IMR-90 (cell line): ENCODE results near the gene EPS8. TPM values are rescaled to one million over a fixed set of nuclear protein-coding genes. Genes with fewer than 3 reads are reported as not detected.

ENCODE experiments used
- ATAC-seq: fragments of 200-7000 bp; cut with Tn5 transposase; 2 replicates; pipeline ENCODE4 v1.9.1; 2020; ENCODE audit warnings: low read depth, mild to moderate bottlenecking, moderate library complexity
- BruUV-seq: library from RNA; stranded (reverse); fragments of 400-500 nt; replicated peaks from 2 replicates; lab custom pipeline; 2021; lab: Mats Ljungman, UMichigan
- CTCF ChIA-PET: fragments of 300-600 bp; formaldehyde crosslinking; extraction: SDS; loops from one replicate; lab custom pipeline; 2021; ENCODE audit warnings: antibody characterized with exemption; lab: Yijun Ruan, JAX
- POLR2A ChIA-PET: fragments of 300-600 bp; sonication (Branson Sonifier 250); formaldehyde crosslinking; loops from one replicate; lab custom pipeline; 2022; ENCODE audit warnings: antibody characterized with exemption; ENCODE audit not compliant: unreplicated experiment; lab: Charles Lee
- DNase-seq: peaks from one replicate; pipeline ENCODE4 v3.0.0; 2013
- H2AFZ ChIP-seq: replicated peaks from 2 replicates; pipeline ENCODE3; 2013; ENCODE audit warnings: low read length, mild to moderate bottlenecking; ENCODE audit not compliant: poor library complexity
- H2AK5ac ChIP-seq: 2 replicates; pipeline ENCODE4 v1.6.1; 2013; ENCODE audit warnings: low read depth, low read length, inconsistent platforms
- H2AK9ac ChIP-seq: replicated peaks from 2 replicates; pipeline ENCODE3; 2013; ENCODE audit warnings: mild to moderate bottlenecking, low read depth, low read length, moderate library complexity; ENCODE audit not compliant: poor library complexity
- H2BK120ac ChIP-seq: 2 replicates; pipeline ENCODE4 v1.6.1; 2013; ENCODE audit warnings: low read depth, low read length, inconsistent platforms
- H2BK15ac ChIP-seq: 3 replicates; pipeline ENCODE4 v1.6.1; 2013; ENCODE audit warnings: low read depth, low read length, inconsistent platforms
- H2BK20ac ChIP-seq: 2 replicates; pipeline ENCODE4 v1.6.1; 2013; ENCODE audit warnings: low read depth, mild to moderate bottlenecking, inconsistent platforms, low read length, moderate library complexity
- H2BK5ac ChIP-seq: 2 replicates; pipeline ENCODE4 v1.6.1; 2013; ENCODE audit warnings: mild to moderate bottlenecking, low read depth, low read length, inconsistent platforms; ENCODE audit not compliant: poor library complexity, severe bottlenecking
- H3K14ac ChIP-seq: replicated peaks from 2 replicates; pipeline ENCODE4 v1.6.1; 2013; ENCODE audit warnings: low read depth, low read length, inconsistent platforms
- H3K18ac ChIP-seq: 2 replicates; pipeline ENCODE4 v1.6.1; 2013; ENCODE audit warnings: low read depth, low read length, control low read depth
- H3K23ac ChIP-seq: 2 replicates; pipeline ENCODE4 v1.6.1; 2013; ENCODE audit warnings: low read depth, low read length, inconsistent platforms
- H3K27ac ChIP-seq: 2 replicates; pipeline ENCODE4 v1.5.1; 2013; ENCODE audit warnings: mild to moderate bottlenecking, control low read depth, low read length; ENCODE audit not compliant: insufficient read depth
- H3K27me3 ChIP-seq: 2 replicates; pipeline ENCODE4 v1.6.1; 2013; ENCODE audit warnings: low read length; ENCODE audit not compliant: control insufficient read depth, insufficient read depth
- H3K36me3 ChIP-seq: 2 replicates; pipeline ENCODE4 v1.6.1; 2013; ENCODE audit warnings: low read length, mixed read lengths; ENCODE audit not compliant: control insufficient read depth, insufficient read depth
- H3K4ac ChIP-seq: 2 replicates; pipeline ENCODE4 v1.6.1; 2013; ENCODE audit warnings: low read depth, low read length, inconsistent platforms
- H3K4me1 ChIP-seq: 2 replicates; pipeline ENCODE4 v1.6.1; 2013; ENCODE audit warnings: low read length, mixed read lengths; ENCODE audit not compliant: control insufficient read depth, insufficient read depth
- H3K4me2 ChIP-seq: 2 replicates; pipeline ENCODE4 v1.6.1; 2013; ENCODE audit warnings: low read depth, mild to moderate bottlenecking, control low read depth, low read length, moderate library complexity
- H3K4me3 ChIP-seq: 2 replicates; pipeline ENCODE4 v1.5.1; 2013; ENCODE audit warnings: low read depth, mild to moderate bottlenecking, control low read depth, low read length, moderate library complexity; ENCODE audit not compliant: insufficient read depth
- H3K56ac ChIP-seq: 2 replicates; pipeline ENCODE4 v1.6.1; 2013; ENCODE audit warnings: low read length, inconsistent platforms; ENCODE audit not compliant: insufficient read depth; ENCODE audit errors: extremely low read depth
- H3K79me1 ChIP-seq, 2 experiments: 2 replicates each; pipeline ENCODE4 v1.6.1; 2013; ENCODE audit warnings: low read length in 2 of 2, inconsistent platforms in 1 of 2, low read depth in 1 of 2
- H3K9ac ChIP-seq: 2 replicates; pipeline ENCODE4 v1.6.1; 2013; ENCODE audit warnings: low read depth, low read length, control low read depth
- H3K9me1 ChIP-seq: 2 replicates; pipeline ENCODE4 v1.6.1; 2013; ENCODE audit warnings: low read length, inconsistent platforms; ENCODE audit not compliant: insufficient read depth
- H3K9me3 ChIP-seq: 2 replicates; pipeline ENCODE4 v1.6.1; 2013; ENCODE audit warnings: low read length; ENCODE audit not compliant: control insufficient read depth, insufficient read depth
- H4K20me1 ChIP-seq: 2 replicates; pipeline ENCODE4 v1.6.1; 2013; ENCODE audit warnings: low read length, inconsistent platforms; ENCODE audit not compliant: insufficient read depth
- H4K5ac ChIP-seq: 2 replicates; pipeline ENCODE4 v1.6.1; 2013; ENCODE audit warnings: mild to moderate bottlenecking, low read depth, low read length, control low read depth
- H4K8ac ChIP-seq, 2 experiments: 2 replicates each; pipeline ENCODE4 v1.6.1; 2013; ENCODE audit warnings: low read depth in 2 of 2, low read length in 2 of 2, control low read depth in 1 of 2, inconsistent platforms in 1 of 2
- H4K91ac ChIP-seq: 2 replicates; pipeline ENCODE4 v1.6.1; 2013; ENCODE audit warnings: low read depth, low read length, inconsistent platforms; ENCODE audit not compliant: insufficient read depth
- CEBPB ChIP-seq: IDR thresholded peaks from 2 replicates; pipeline ENCODE4 v1.6.1; 2012; ENCODE audit warnings: low read depth, low read length, improper control_type of control experiment
- ELK1 ChIP-seq: fragments of 150-350 bp; IDR thresholded peaks from 2 replicates; pipeline ENCODE4 v1.6.1; 2016; ENCODE audit warnings: low read depth, mild to moderate bottlenecking, low read length, moderate library complexity, borderline replicate concordance
- MAFK ChIP-seq: IDR thresholded peaks from 2 replicates; pipeline ENCODE4 v1.6.1; 2012; ENCODE audit warnings: low read depth, low read length, improper control_type of control experiment
- RCOR1 ChIP-seq: IDR thresholded peaks from 2 replicates; pipeline ENCODE4 v1.6.1; 2012; ENCODE audit warnings: mild to moderate bottlenecking, low read length, improper control_type of control experiment; ENCODE audit not compliant: insufficient replicate concordance
- WGBS, 2 experiments: methylation state at CpG; one replicate each; pipeline versions ENCODE4 v1.1.5 to v1.1.7; 2013; ENCODE audit warnings: missing lambda C conversion rate in 2 of 2; ENCODE audit not compliant: insufficient read length in 1 of 2; ENCODE audit errors: extremely low coverage in 2 of 2; 5-methylcytosine and 5-hydroxymethylcytosine counted together
- dilution Hi-C: fragments of 300-500 bp; cut with HindIII; formaldehyde crosslinking; loops from one replicate; pipeline ENCODE4 v1.14.3; 2018; ENCODE audit warnings: low sequenced_read_pairs; ENCODE audit not compliant: unreplicated experiment
- in situ Hi-C: fragments of 300-500 bp; cut with MboI; formaldehyde crosslinking; loops from 3 replicates; pipeline ENCODE4 v1.14.3; 2019; ENCODE audit warnings: low sequenced_read_pairs, inconsistent platforms, mixed read lengths
- intact Hi-C: fragments of 100-400 bp; cut with micrococcal nuclease; formaldehyde crosslinking; loops from 2 replicates; pipeline ENCODE4 v1.10.0; 2022
- polyA plus RNA-seq, 3 experiments: library from polyadenylated mRNA; depleted of rRNA; stranded (reverse); fragments of >200 nt; gene quantifications; 2 replicates each; pipeline ENCODE4 v1.2.3, GENCODE V29; 2012; ENCODE audit warnings: low replicate concordance in 1 of 3
- total RNA-seq: library from RNA; depleted of rRNA; stranded (reverse); fragments of >200 nt; gene quantifications from 2 replicates; pipeline ENCODE4 v1.2.3, GENCODE V29; 2012

Gene EPS8
- total and polyA plus RNA-seq, 2 of the 4 experiments (the other 2 are of a cell fraction): 45.1 to 104 TPM

DNA sequence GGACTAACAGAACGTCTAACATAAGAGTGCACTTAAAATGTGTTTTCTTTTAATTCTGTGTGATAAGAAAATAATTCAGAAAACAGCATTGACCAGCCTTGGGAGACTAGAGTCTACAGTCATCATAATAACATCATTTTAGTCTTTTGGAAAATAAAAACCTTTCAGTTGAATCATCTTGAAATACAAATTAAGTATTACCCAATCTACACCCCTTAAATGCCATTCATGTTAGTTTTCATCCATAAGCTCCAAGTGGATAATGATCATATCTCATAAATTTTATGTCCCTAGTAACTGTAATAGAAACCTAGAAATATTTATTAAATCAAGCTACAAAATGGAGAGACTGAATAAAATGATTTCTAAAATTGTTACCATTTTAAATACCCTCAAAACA, 32.4 kb downstream of the EPS8 start:
- no peak overlapping the region for H2AK5ac ChIP-seq
- POLR2A ChIA-PET: interaction anchor here (0.5 kb wide), 1 partner anchor 55 kb away, joined by 3 read pairs; no protein-coding TSS in a partner anchor
- no peak overlapping the region for H2BK20ac ChIP-seq
- no peaks in the 10 kb centered on the region for H3K9me3 ChIP-seq
- TF ChIP-seq ELK1 (no peak), CEBPB (peak; percentile 76), MAFK (no peak), RCOR1 (no peak)
- peaks cover 22 to 51% of the 10 kb centered on the region in 2 experiments for H3K79me1 ChIP-seq
- peaks cover 8% of the 10 kb centered on the region for H3K9me1 ChIP-seq
- ATAC-seq: no peak
- peaks cover 22% of the 10 kb centered on the region; the same call in 1 of the 2 replicates for H4K20me1 ChIP-seq
- H4K8ac ChIP-seq: no peak overlapping the region; a peak in 1 of 4 replicates
- H2AFZ ChIP-seq: no peak overlapping the region
- CTCF ChIA-PET: no interaction called here
- H2AK9ac ChIP-seq: no peak overlapping the region
- intact Hi-C loops: no loop called here
- H3K18ac ChIP-seq: no peak overlapping the region
- H3K4me2 ChIP-seq: no peak overlapping the region
- dilution Hi-C loops: no loop called here
- H3K4me3 ChIP-seq: no peak overlapping the region
- H2BK15ac ChIP-seq: no peak overlapping the region
- peak overlapping the region; percentile 7 for H2BK5ac ChIP-seq
- no peak overlapping the region for H3K27ac ChIP-seq
- no TSS peak for BruUV-seq
- no peaks in the 10 kb centered on the region for H3K27me3 ChIP-seq
- H3K4me1 ChIP-seq: peaks cover 6% of the 10 kb centered on the region
- in situ Hi-C loops: no loop called here
- H3K56ac ChIP-seq: no peak overlapping the region
- DNase-seq: peak; percentile 62
- no CpG with 5 or more reads among the region's 1 CpG for WGBS, 2 experiments
- no peak overlapping the region for H3K4ac ChIP-seq
- no peak overlapping the region for H3K9ac ChIP-seq
- H4K91ac ChIP-seq: no peak overlapping the region
- H3K36me3 ChIP-seq: no peaks in the 10 kb centered on the region
- H2BK120ac ChIP-seq: no peak overlapping the region
- no peak overlapping the region for H3K23ac ChIP-seq
- no peak overlapping the region for H3K14ac ChIP-seq
- no peak overlapping the region for H4K5ac ChIP-seq
